ENCODE data around the gene SF1.

SF1 gene

GRCh38 chr11:64743591-64744543, 34.5 kb downstream of the SF1 start, which contains the start of gene RASGRP2:
RASGRP2 (minus strand) TSS chr11:64744142; CDS start chr11:64742866, 1,276 bp downstream.
- peak within 1 kb of the TSS; percentile 77 for H3K4me2 ChIP-seq (ENCODE audit: low read length, poor library complexity, severe bottlenecking)
- H2AFZ ChIP-seq (ENCODE audit: low read depth, low read length), result no peak within 1 kb of the TSS
- H4K8ac ChIP-seq (ENCODE audit: low read length), result peak within 1 kb of the TSS; percentile 3
- H3K4me3 ChIP-seq (ENCODE audit: insufficient read depth in 1 of 2, low read depth in 1 of 2, low read length in 2 of 2), result peak within 1 kb of the TSS; percentile 39 to 76
- no peak within 1 kb of the TSS for H3K18ac ChIP-seq (ENCODE audit: low read depth in 1 of 2, low read length in 2 of 2)
- no peak within 1 kb of the TSS for H3K9ac ChIP-seq (ENCODE audit: low read length)
- H3K9me3 ChIP-seq (ENCODE audit: control insufficient read depth, low read length), result no peaks in the 10 kb centered on the region
- no peaks in the 10 kb centered on the region for H3K79me1 ChIP-seq (replicated peaks; ENCODE audit: low read length, poor library complexity, severe bottlenecking)
- no peak within 1 kb of the TSS for H3K27ac ChIP-seq (ENCODE audit: low read length, poor library complexity, severe bottlenecking)
- H3K23ac ChIP-seq (ENCODE audit: low read length in 2 of 2), result peak within 1 kb of the TSS in 1 of 2 experiments; percentile 63
- H2BK15ac ChIP-seq (ENCODE audit: low read depth, poor library complexity, severe bottlenecking), result peak within 1 kb of the TSS; percentile 67
- 8% methylated on average over 52 of the region's 57 CpGs for WGBS
- no peaks in the 10 kb centered on the region for H3K36me3 ChIP-seq (ENCODE audit: control insufficient read depth in 1 of 2, insufficient read depth in 2 of 2, low read depth in 1 of 2, low read length in 2 of 2)
- no peak within 1 kb of the TSS for H2BK12ac ChIP-seq (ENCODE audit: low read length in 2 of 2)
- no peak within 1 kb of the TSS for H3K4ac ChIP-seq (ENCODE audit: low read depth in 1 of 2, low read length in 2 of 2)
- no peak within 1 kb of the TSS for H2BK5ac ChIP-seq (ENCODE audit: low read depth, low read length, poor library complexity, severe bottlenecking)
- no peak within 1 kb of the TSS for H2AK5ac ChIP-seq (ENCODE audit: low read length, severe bottlenecking)
- peak within 1 kb of the TSS; percentile 55 for H2BK120ac ChIP-seq (ENCODE audit: low read depth, low read length)
- peaks cover 43% of the 10 kb centered on the region for H3K4me1 ChIP-seq (ENCODE audit: control insufficient read depth, insufficient read depth, low read depth, low read length)
- H3K14ac ChIP-seq (ENCODE audit: low read length in 2 of 2), result peak within 1 kb of the TSS in 1 of 2 experiments; percentile 26
- peak within 1 kb of the TSS; percentile 20 for H4K91ac ChIP-seq (ENCODE audit: low read length)
- H3K27me3 ChIP-seq (ENCODE audit: control insufficient read depth in 1 of 2, insufficient read depth in 1 of 2, low read length in 2 of 2), result peaks cover 67% of the 10 kb centered on the region in 2 experiments
- peak; percentile 40 for DNase-seq

GRCh38 chr11:64742889-64743590, 35.3 kb downstream of the SF1 start:
- H4K8ac ChIP-seq (ENCODE audit: low read length), result peak overlapping the region; percentile 42
- H2BK5ac ChIP-seq (ENCODE audit: low read depth, low read length, poor library complexity, severe bottlenecking), result no peak overlapping the region
- WGBS, result 2% methylated on average over 32 of the region's 58 CpGs

GRCh38 chr11:64742087-64742888, 36.1 kb downstream of the SF1 start:
- H3K9ac ChIP-seq (ENCODE audit: low read length), result peak overlapping the region; percentile 43
- H2BK5ac ChIP-seq (ENCODE audit: low read depth, low read length, poor library complexity, severe bottlenecking), result no peak overlapping the region
- no peaks in the 10 kb centered on the region for H3K36me3 ChIP-seq (ENCODE audit: control insufficient read depth in 1 of 2, insufficient read depth in 2 of 2, low read depth in 1 of 2, low read length in 2 of 2)
- H2BK15ac ChIP-seq (ENCODE audit: low read depth, poor library complexity, severe bottlenecking), result peak overlapping the region; percentile 54
- H4K8ac ChIP-seq (ENCODE audit: low read length), result peak overlapping the region; percentile 42
- peak overlapping the region; percentile 62 for H2AFZ ChIP-seq (ENCODE audit: low read depth, low read length)
- no peak overlapping the region for H3K14ac ChIP-seq (ENCODE audit: low read length in 2 of 2)
- 6% methylated on average over 50 of the region's 54 CpGs for WGBS
- H2BK12ac ChIP-seq (ENCODE audit: low read length in 2 of 2), result no peak overlapping the region
- H3K4me1 ChIP-seq (ENCODE audit: control insufficient read depth, insufficient read depth, low read depth, low read length), result peaks cover 43% of the 10 kb centered on the region
- H3K27me3 ChIP-seq (ENCODE audit: control insufficient read depth in 1 of 2, insufficient read depth in 1 of 2, low read length in 2 of 2), result peaks cover 67% of the 10 kb centered on the region in 2 experiments
- peak overlapping the region; percentile 83 for H3K4me2 ChIP-seq (ENCODE audit: low read length, poor library complexity, severe bottlenecking)
- peak; percentile 25 for DNase-seq
- peak overlapping the region in 1 of 2 experiments; percentile 86 for H3K23ac ChIP-seq (ENCODE audit: low read length in 2 of 2)
- H3K4ac ChIP-seq (ENCODE audit: low read depth in 1 of 2, low read length in 2 of 2), result no peak overlapping the region
- peak overlapping the region; percentile 15 to 76 for H3K4me3 ChIP-seq (ENCODE audit: insufficient read depth in 1 of 2, low read depth in 1 of 2, low read length in 2 of 2)
- no peak overlapping the region for H4K91ac ChIP-seq (ENCODE audit: low read length)
- H2BK120ac ChIP-seq (ENCODE audit: low read depth, low read length), result no peak overlapping the region
- no peak overlapping the region for H2AK5ac ChIP-seq (ENCODE audit: low read length, severe bottlenecking)
- H3K27ac ChIP-seq (ENCODE audit: low read length, poor library complexity, severe bottlenecking), result no peak overlapping the region
- peak overlapping the region in 1 of 2 experiments; percentile 58 for H3K18ac ChIP-seq (ENCODE audit: low read depth in 1 of 2, low read length in 2 of 2)
- H3K9me3 ChIP-seq (ENCODE audit: control insufficient read depth, low read length), result no peaks in the 10 kb centered on the region
- no peaks in the 10 kb centered on the region for H3K79me1 ChIP-seq (replicated peaks; ENCODE audit: low read length, poor library complexity, severe bottlenecking)

More at GRCh38 chr11:64742889-64743590, 35.3 kb downstream of the SF1 start:
- Histone ChIP-seq H3K14ac (ENCODE audit: low read length in 2 of 2) (no peak overlapping the region), H3K18ac (ENCODE audit: low read depth in 1 of 2, low read length in 2 of 2) (no peak overlapping the region), H3K9me3 (ENCODE audit: control insufficient read depth, low read length) (no peaks in the 10 kb centered on the region), H3K79me1 (replicated peaks; ENCODE audit: low read length, poor library complexity, severe bottlenecking) (no peaks in the 10 kb centered on the region), H2AK5ac (ENCODE audit: low read length, severe bottlenecking) (no peak overlapping the region), H3K36me3 (ENCODE audit: control insufficient read depth in 1 of 2, insufficient read depth in 2 of 2, low read depth in 1 of 2, low read length in 2 of 2) (no peaks in the 10 kb centered on the region), H2BK120ac (ENCODE audit: low read depth, low read length) (no peak overlapping the region), H3K4me3 (ENCODE audit: insufficient read depth in 1 of 2, low read depth in 1 of 2, low read length in 2 of 2) (peak overlapping the region; percentile 15 to 76), H2AFZ (ENCODE audit: low read depth, low read length) (peak overlapping the region; percentile 62), H4K91ac (ENCODE audit: low read length) (peak overlapping the region; percentile 18), H3K4me2 (ENCODE audit: low read length, poor library complexity, severe bottlenecking) (peak overlapping the region; percentile 83), H3K9ac (ENCODE audit: low read length) (no peak overlapping the region), H2BK15ac (ENCODE audit: low read depth, poor library complexity, severe bottlenecking) (peak overlapping the region; percentile 13), H3K4ac (ENCODE audit: low read depth in 1 of 2, low read length in 2 of 2) (no peak overlapping the region), H3K23ac (ENCODE audit: low read length in 2 of 2) (peak overlapping the region in 1 of 2 experiments; percentile 37), H3K27me3 (ENCODE audit: control insufficient read depth in 1 of 2, insufficient read depth in 1 of 2, low read length in 2 of 2) (peaks cover 67% of the 10 kb centered on the region in 2 experiments), H2BK12ac (ENCODE audit: low read length in 2 of 2) (no peak overlapping the region), H3K27ac (ENCODE audit: low read length, poor library complexity, severe bottlenecking) (no peak overlapping the region), H3K4me1 (ENCODE audit: control insufficient read depth, insufficient read depth, low read depth, low read length) (peaks cover 43% of the 10 kb centered on the region)
- peak; percentile 57 for DNase-seq

Data from mesenchymal stem cell (in vitro differentiated cells and primary cell).